ENCODE results near the gene SLC9A9.
"Not testable (repeated sequence)": the region's sequence is repeated elsewhere in the genome, so short reads cannot be mapped to it uniquely, and the experiment has no call there.

Gene SLC9A9

DNA sequence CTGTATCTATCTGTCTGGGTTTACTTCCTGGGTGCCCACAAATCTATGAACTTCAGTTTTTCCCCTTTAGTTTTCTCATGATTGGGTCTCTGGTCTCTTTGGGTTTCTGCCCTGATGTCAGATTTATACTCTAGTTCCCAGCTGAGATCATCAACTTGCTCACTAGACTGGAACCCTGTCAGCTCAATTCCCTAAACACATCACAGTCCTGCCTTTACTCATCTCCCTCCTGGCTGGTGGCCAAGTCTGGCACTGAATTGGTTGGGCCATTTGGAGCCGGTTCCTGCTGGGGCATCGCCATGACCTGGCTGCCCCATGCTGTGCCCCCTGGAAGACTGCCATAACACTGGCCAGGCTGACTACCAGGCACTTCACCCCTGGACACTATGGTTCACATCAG is 383.4 kb downstream of the SLC9A9 start:
- in situ Hi-C loops (cut with MboI; ENCODE audit: low pct_unique_long_range_greater_than_20kb, low sequenced_read_pairs), result no loop called here
- no peak for DNase-seq

DNA sequence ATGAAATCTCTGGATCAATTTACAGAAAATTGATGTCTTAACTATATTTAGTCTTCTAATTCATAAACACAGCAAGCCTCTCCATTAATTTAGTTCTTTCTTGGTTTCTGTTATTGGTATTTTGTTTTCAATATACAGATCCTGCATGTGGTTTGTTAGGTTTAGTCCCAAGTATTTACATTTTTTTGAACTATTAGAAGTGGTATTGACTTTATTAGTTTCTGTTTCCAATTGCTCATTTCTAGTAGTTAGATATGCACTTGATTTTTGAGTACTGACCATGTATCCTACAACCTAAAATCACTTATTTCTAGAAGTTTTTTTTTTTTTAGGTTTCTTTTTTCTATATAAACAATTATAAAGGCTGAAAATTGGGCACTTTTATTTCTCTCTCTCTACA is 392.8 kb downstream of the SLC9A9 start:
- in situ Hi-C loops (cut with MboI; ENCODE audit: low pct_unique_long_range_greater_than_20kb, low sequenced_read_pairs), result no loop called here
- no peak for DNase-seq

DNA sequence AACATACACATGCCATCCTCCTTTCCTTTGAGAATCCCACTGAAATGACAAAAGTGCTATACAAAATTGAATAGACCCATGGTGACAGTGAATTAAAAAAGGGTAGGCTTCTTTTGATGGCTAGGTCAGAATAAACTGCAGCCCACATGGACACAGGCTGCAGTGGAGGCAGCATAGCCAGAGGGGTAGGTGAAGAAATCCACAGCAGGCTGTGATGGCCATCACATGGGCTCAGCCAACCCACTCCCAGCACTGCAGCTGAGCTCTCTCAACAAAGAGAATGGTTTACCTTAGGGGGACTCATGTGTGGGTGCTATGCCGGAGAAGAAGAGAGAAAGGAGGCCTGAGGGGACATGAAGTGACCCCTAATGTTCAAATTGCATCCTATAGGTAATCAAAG is 397.6 kb downstream of the SLC9A9 start:
- in situ Hi-C loops (cut with MboI; ENCODE audit: low pct_unique_long_range_greater_than_20kb, low sequenced_read_pairs), result no loop called here
- no peak for DNase-seq

DNA sequence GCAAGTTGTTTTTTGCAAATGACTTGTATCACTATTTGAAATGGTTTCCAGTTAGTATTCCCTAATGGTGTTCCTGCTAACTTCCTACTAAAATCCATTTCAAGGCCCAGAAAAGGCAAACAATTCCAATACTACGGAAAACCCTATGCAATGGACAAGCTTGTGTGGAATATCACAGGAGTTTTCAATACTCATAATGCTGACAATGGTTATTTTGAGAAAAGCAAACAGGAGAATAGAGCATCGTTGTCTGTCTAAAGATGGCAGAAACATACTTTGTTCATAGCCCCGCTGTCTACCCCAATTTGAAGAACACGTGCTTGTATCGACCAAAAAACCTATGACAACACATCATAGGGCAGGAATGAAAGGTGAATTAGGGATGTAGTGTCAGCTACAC is 400.8 kb downstream of the SLC9A9 start:
- no peak for DNase-seq
- in situ Hi-C loops (cut with MboI; ENCODE audit: low pct_unique_long_range_greater_than_20kb, low sequenced_read_pairs), result no loop called here

DNA sequence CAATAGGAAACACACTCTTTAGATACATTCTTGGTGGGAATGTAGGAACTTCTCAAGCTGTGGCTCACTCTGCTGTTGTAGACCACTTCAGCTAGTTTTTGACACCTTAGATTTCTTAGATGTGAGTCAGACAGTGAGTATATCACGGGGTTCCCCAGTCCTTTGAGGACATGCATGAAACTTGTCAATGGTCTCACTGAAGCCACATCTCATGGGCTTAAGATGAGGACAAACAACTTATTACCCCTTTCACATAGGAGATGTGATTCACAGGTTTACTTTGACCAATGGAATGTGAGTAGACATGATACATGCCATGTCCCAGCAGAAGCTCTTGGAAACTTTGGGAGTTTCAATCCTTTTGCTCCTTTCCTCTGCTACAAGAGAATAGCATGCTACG is 403.1 kb downstream of the SLC9A9 start:
- in situ Hi-C loops (cut with MboI; ENCODE audit: low pct_unique_long_range_greater_than_20kb, low sequenced_read_pairs), result no loop called here

DNA sequence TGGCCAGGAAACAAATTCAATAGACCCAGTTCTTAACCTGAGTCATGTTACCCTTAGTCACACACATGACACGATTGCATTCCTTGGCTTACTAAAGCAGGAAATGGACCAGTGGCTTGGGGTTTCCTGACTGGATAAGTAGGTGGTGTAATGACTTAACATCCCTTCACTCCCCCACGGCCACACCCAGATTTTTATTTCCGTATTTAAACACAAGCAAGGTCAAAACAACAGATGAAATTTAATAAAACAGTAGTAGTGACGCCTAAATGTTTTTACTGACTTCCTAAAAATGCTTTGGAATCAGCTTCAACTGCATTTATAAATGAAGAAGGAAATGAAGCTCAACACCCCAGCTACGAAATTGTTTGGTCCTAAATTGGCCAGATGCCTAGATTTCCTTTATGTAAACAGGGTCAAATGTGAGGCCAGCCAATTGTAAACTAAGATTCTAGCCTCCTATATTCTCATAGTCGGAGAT is 404.4 kb downstream of the SLC9A9 start:
- in situ Hi-C loops (cut with MboI; ENCODE audit: low pct_unique_long_range_greater_than_20kb, low sequenced_read_pairs), result no loop called here
- DNase-seq, result peak; percentile 79

More for the DNA sequence above, 403.1 kb downstream of the SLC9A9 start:
- no peak for DNase-seq

DNA sequence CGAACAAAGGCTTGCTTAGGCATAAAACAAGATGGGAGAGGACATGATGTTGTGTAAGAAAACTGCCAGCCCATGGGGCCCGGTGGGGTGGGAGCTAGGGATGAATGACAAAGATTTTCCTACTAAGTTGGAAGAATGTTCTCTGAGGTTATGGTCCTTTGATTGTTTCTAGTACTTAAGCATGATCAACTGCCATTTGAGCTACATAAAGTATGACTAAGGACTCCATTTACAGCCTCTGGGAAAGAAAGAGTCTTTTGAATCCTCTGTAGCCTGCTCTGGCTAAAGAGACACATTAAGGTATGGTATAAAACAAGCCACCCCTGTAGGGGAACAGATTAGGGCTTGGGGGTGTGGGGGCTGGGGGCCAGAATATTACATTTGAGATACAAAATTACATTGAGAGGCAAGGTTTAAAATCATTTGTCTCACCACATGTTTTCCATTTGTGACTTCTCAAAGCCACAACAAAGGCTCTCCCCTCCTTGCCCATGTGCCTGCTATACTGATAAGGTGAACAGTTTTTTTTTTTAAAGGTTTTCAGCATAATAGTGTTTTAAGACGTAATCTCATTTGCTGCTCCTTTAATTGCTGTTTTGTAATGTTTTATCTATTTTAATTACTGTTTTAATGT is 405.3 kb downstream of the SLC9A9 start:
- DNase-seq, result no peak
- in situ Hi-C loops (cut with MboI; ENCODE audit: low pct_unique_long_range_greater_than_20kb, low sequenced_read_pairs), result no loop called here

DNA sequence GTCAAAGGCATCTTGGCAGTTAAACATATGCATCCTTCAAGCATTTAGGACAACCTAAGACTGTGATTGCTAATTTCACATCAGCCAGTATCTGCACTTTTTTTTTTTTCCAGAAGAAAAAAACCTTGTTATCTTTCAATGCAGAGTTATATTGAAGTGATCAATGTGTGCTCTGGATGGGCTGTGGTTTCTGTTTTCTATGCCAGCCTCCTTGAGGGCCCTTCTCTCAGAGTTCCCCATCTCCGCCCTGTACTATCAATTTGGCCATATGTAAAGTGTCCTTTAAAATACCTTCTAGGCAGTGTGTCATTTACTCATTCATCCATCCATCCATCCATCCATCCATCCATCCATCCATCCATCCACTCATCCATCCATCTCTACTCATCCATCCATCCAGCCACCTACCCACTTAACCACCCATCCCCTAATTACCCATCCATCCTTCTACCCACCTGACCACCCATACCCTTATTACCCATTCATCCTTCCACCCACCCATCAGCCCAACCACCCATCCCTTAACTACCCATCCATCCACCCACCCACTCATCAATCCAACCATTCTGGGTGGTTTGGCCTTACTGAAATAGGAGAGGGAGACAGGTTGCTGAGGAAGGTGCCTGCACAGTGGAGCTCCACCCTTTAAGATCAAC is 406.6 kb downstream of the SLC9A9 start:
- no peak for DNase-seq
- in situ Hi-C loops (cut with MboI; ENCODE audit: low pct_unique_long_range_greater_than_20kb, low sequenced_read_pairs), result no loop called here

DNA sequence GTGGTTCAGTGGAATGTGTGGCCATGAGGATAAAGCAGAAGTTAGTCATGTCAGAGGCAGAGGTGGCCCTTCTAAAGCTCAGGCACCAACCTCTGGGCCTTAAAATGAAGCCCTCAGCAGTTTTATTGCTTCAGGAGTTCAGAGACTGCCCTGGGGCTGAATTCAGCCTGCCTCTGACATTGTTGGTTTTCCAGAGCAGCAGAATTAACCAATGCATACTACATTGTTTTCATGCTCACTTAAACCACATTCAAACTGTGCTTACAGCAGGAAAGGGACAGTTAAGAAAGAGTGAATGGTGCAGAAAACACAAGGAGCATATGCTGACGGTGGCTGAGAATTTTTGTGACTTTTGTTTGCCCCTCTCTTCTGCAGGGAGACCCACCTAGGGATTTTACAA is 408.5 kb downstream of the SLC9A9 start:
- in situ Hi-C loops (cut with MboI; ENCODE audit: low pct_unique_long_range_greater_than_20kb, low sequenced_read_pairs), result no loop called here
- DNase-seq, result no peak

DNA sequence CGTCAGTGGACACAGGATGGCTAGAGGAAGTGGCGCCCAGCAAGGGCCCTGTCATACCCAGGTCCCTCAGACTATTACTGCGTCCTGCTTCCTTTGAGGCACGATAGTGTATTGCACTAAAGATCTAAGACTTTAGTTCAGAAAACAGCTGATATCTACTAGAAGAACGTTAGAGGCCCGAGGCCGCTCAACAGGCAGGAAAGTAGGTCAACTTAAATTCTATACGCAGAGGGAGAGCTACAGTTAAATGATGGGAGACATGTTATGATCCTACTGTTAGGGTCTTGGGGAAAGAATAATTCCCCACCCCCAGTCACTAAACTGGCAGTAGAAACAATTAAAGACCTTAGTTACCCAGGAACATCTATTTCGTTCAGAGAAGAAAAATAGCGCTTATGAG is 410.9 kb downstream of the SLC9A9 start:
- DNase-seq, result no peak
- in situ Hi-C loops (cut with MboI; ENCODE audit: low pct_unique_long_range_greater_than_20kb, low sequenced_read_pairs), result no loop called here

DNA sequence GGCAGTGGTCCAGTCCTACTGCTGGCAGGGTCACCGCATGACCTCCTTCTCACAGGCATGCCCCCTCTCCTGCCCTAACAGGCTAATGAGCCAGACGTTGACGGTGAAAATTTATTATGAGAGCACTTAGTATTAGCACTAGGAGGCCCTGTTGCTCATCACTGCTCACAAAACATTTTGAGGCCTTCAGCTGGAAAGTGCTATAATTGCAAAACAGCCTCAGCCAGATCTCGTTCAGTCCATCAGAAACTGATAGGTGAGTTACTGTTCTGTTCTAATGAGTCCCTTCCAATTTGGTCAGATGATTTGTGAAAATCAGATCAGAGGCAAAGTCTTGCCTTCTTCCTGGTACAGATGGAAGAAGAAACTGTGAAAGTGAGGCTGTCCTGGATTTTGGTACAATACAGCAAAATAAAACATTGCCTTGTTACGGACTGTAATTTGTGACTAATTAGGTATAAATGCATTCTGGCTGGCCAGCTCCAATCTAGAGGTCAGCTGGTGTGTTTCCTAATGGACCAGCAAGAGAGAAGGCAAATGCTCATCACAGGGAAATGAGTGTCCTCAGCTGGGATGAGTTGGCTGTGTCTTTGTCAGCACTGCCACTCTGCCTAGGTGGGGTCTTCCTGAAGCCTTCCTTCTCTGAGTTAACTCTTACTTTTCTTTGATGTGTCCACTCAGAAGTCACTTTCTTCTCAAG is 411.9 kb downstream of the SLC9A9 start:
- in situ Hi-C loops (cut with MboI; ENCODE audit: low pct_unique_long_range_greater_than_20kb, low sequenced_read_pairs), result no loop called here

DNA sequence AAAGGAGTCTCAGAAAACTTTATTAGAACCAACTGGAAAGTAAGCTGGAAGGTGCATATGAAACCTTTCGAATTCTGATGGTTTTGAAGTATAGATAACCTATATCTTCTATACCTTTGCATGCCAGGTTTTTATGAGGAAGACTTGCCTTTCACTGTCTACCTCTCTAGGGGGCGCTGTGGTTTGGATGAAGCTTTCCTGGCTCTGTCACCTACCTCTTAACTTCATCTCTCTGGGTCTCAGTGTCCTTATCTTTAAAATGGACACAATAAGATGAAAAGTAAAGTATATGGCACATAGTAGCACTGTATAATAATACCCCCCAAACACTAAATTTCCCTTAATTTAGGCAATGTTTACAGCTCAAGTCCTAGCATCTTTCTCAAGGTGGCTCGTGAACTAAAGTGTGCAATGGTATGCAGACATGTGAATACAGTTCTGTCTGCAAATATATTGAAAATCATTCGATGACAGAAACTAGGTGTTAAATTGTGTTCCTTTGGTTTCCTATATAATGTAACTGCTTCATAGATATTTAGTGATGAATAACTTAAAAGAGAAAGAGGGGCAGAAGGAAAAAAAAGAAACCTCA is 414.4 kb downstream of the SLC9A9 start:
- in situ Hi-C loops (cut with MboI; ENCODE audit: low pct_unique_long_range_greater_than_20kb, low sequenced_read_pairs), result no loop called here
- no peak for DNase-seq

More for the DNA sequence above, 411.9 kb downstream of the SLC9A9 start:
- DNase-seq, result no peak

DNA sequence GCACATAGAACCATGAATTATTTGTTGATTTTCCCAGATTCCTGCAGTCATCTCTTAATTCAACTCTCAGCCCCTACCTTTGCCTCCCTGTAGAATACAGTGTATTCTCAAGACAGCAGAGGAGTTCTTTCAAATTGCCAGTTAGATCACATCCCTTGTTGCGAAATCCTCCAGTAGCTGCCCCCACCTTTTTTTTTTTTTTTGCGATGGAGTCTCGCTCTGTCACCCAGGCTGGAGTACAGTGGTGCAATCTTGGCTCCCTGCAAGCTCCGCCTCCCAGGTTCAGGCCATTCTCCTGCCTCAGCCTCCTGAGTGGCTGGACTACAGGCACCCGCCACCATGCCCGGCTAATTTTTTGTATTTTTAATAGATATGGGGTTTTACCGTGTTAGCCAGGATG is 417.0 kb downstream of the SLC9A9 start:
- in situ Hi-C loops (cut with MboI; ENCODE audit: low pct_unique_long_range_greater_than_20kb, low sequenced_read_pairs), result not testable (repeated sequence)
- peak; percentile 46 for DNase-seq

DNA sequence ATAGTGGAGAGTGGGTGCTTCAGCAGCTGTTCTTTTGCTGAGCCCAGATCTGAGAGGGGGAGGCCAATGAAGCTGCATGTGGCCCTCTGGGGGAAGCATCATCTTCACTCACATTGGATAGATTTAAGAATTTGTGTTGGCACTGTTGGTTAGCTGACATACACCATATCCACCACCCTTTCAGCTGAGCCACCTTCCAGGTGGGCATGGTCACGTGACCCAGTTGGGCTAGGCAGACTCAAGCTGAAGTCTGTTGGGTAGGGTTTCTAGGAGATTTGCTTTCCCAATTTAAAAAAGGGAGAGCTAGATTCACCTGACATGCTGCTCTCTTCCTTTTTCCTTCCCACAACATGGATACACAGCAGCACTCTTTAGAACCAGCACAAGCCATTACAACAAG is 417.7 kb downstream of the SLC9A9 start:
- DNase-seq, result no peak
- in situ Hi-C loops (cut with MboI; ENCODE audit: low pct_unique_long_range_greater_than_20kb, low sequenced_read_pairs), result no loop called here

DNA sequence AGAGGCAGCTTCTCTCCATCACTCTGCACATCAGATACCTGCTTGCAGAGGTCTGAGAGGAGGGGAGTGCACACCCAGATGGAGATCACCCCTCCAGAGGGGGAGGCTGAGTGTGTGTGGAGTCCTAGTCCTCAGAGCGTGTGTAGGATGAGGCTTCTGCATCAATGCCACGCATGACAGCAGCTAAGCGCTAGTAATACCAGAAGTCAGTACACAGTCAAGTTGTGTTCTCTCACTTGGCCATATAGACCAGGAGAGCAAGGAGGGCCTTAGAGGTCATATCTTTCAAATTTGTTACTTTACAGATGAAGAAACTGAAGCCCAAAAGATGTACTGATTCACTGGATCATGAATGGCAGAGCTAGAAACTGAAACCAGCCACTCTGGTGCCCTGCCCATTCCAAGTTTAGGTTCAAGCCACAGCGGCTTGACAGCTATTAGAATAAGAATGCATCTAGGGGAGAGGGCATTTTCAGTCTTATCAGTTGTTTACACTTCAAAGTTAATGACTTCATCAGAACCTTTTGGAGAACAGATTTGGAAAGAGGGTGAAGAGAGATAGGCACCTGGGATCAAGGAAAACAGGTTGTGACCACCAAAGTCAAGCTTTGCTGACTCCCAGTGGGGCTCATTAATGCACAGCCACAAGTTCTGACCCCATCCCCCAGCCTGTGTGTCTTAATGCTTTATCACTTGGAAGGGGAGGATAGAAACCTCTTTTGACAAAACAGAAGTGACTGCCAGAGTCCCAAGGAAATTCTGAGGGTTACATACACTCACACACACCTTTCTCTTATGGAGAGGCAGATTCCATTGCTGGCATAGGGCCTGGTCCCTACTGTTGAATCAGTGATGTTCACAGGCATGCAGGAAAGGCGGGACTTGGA is 418.4 kb downstream of the SLC9A9 start:
- in situ Hi-C loops (cut with MboI; ENCODE audit: low pct_unique_long_range_greater_than_20kb, low sequenced_read_pairs), result no loop called here
- DNase-seq, result no peak

DNA sequence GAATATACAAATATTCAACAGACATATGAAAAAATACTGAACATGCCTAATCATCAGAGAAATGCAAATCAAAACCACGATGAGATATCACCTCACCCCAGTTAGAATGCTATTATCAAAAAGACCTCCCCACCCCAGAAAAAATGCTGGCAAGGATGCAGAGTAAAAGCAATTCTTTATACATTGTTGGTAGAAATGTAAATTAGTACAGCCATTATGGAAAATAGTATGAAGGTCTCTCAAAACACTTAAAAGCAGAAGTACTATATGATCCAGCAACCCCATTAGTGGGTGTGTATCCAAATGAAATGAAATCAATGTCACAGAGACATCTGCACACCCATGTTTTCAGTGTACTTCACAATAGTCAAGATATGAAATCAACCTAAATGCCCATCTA is 420.0 kb downstream of the SLC9A9 start:
- in situ Hi-C loops (cut with MboI; ENCODE audit: low pct_unique_long_range_greater_than_20kb, low sequenced_read_pairs), result no loop called here
- no peak for DNase-seq

DNA sequence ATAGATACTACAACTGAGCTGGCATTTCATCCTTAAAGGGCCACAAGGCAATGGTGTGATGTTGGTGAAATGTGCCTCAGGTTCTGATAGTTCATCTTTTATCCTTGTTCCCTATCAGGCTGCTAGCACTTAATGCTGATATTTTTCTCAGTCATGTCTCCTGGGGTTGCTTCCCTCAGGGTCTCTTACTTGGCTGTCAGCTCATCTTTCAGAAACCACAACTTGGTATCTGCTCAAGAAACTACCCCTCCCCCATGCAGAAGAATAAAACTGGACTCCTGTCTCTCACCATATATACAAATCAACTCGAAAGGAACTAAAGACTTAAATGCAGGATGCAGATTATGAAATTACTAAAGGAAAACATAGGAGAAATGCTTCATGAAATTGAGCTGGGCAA is 420.6 kb downstream of the SLC9A9 start:
- in situ Hi-C loops (cut with MboI; ENCODE audit: low pct_unique_long_range_greater_than_20kb, low sequenced_read_pairs), result no loop called here
- DNase-seq, result no peak

DNA sequence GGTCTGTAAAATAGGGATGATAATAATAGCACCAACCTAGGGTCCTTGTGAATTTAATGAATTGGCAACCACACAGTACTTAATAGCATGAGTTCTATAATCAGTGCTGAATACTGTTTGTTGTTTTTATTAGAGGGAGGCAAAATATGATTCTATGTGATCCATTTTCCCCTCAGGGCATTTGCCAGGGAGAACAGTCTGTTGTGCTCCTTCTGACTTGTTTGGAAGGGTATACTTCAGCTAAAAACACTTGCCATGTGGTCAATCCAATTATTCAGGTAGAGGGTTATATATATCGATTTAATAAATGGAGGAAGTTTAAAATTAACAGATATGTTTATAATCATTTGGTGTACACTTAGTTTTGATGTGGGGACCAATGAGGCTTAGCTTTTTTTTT is 423.4 kb downstream of the SLC9A9 start:
- in situ Hi-C loops (cut with MboI; ENCODE audit: low pct_unique_long_range_greater_than_20kb, low sequenced_read_pairs), result no loop called here

DNA sequence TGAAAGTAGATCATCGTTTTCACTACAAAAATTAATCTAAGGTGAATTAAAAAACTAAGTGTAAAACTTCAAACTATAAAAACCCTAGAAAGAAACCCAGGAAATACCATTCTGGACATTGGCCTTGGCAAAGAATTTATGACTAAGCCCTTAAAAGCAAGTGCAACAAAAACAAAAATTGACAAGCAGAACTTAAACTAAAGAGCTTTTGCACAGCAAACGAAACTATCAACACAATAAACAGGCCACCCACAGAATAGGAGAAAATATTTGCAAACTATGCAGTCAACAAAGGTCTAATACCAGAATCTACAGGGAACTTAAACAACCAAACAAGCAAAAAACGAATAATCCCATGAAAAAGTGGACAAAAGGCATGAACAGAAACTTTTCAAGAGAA is 426.7 kb downstream of the SLC9A9 start:
- DNase-seq, result no peak
- in situ Hi-C loops (cut with MboI; ENCODE audit: low pct_unique_long_range_greater_than_20kb, low sequenced_read_pairs), result no loop called here

More for the DNA sequence above, 423.4 kb downstream of the SLC9A9 start:
- no peak for DNase-seq
